NB4 (cell line): Measurements from ENCODE around the gene CNNM1.

Experiments used
- DNase-seq: peaks from one replicate; pipeline ENCODE4 v3.0.0; 2010; ENCODE audit warnings: low read depth
- H3K4me3 ChIP-seq: one replicate; pipeline ENCODE4 v1.5.1; 2011; ENCODE audit warnings: mild to moderate bottlenecking, low read depth, low read length, moderate library complexity
- MYC ChIP-seq: IDR thresholded peaks from 2 replicates; pipeline ENCODE4 v1.6.1; 2011; ENCODE audit warnings: low read depth, low read length
- POLR2A ChIP-seq: IDR thresholded peaks from 2 replicates; pipeline ENCODE4 v1.6.1; 2011; ENCODE audit warnings: mild to moderate bottlenecking; ENCODE audit not compliant: insufficient read length; ENCODE audit errors: extremely low read depth
- TF ChIP-seq, protein P1 (sequence below): IDR thresholded peaks from one replicate; pipeline ENCODE4 v1.5.1; 2012; ENCODE audit warnings: low read depth, low read length
- TF ChIP-seq, protein P2 (sequence below): IDR thresholded peaks from 2 replicates; pipeline ENCODE4 v1.6.1; 2011; ENCODE audit warnings: low read depth, low read length

CNNM1 gene

DNA sequence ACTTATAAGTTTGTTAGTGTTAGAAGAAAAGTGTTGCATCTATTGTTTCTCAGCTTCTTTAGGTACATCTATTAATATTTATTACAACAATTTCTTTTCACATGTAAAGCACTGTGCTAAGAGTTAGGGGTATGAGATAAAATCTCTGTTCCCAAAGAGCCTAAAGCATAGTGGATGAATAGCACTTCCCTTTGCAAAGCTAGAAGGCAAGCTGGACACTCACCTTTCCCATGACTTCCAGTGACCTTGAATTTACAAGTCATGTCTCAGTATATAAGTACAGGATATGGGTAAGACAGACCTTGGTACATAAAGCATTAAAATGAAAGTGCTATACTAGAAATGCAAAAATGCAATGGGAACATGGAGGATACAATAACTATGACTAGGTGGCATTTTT lies 8.7 kb downstream of the CNNM1 start:
- no peak for DNase-seq
- H3K4me3 ChIP-seq: no peak overlapping the region
- TF ChIP-seq, protein P1, sequence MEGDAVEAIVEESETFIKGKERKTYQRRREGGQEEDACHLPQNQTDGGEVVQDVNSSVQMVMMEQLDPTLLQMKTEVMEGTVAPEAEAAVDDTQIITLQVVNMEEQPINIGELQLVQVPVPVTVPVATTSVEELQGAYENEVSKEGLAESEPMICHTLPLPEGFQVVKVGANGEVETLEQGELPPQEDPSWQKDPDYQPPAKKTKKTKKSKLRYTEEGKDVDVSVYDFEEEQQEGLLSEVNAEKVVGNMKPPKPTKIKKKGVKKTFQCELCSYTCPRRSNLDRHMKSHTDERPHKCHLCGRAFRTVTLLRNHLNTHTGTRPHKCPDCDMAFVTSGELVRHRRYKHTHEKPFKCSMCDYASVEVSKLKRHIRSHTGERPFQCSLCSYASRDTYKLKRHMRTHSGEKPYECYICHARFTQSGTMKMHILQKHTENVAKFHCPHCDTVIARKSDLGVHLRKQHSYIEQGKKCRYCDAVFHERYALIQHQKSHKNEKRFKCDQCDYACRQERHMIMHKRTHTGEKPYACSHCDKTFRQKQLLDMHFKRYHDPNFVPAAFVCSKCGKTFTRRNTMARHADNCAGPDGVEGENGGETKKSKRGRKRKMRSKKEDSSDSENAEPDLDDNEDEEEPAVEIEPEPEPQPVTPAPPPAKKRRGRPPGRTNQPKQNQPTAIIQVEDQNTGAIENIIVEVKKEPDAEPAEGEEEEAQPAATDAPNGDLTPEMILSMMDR: no peak
- TF ChIP-seq POLR2A: no peak
- TF ChIP-seq, protein P2, sequence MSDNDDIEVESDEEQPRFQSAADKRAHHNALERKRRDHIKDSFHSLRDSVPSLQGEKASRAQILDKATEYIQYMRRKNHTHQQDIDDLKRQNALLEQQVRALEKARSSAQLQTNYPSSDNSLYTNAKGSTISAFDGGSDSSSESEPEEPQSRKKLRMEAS: no peak
- no peak for TF ChIP-seq MYC

DNA sequence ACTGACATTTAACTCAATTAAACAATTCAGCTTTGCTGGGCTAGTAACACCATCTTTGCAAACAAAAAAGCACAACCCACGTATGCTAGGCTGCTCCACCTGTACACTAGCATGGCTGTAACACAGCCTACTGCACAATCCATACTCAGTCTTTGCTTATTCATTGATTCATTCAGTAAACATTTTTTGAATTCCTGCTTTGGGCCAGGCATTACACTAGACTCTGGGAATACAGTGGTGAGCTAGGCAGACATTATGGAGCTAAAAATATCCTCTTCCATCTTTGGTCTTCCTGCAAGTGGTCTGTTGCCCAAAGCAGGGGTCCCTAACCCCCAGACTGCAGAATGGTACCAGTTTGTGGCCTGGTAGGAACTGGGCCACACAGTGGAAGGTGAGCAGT lies 9.9 kb downstream of the CNNM1 start:
- TF ChIP-seq, protein P1: no peak
- TF ChIP-seq MYC: no peak
- TF ChIP-seq, protein P2: no peak
- no peak for TF ChIP-seq POLR2A
- no peak overlapping the region for H3K4me3 ChIP-seq
- no peak for DNase-seq

DNA sequence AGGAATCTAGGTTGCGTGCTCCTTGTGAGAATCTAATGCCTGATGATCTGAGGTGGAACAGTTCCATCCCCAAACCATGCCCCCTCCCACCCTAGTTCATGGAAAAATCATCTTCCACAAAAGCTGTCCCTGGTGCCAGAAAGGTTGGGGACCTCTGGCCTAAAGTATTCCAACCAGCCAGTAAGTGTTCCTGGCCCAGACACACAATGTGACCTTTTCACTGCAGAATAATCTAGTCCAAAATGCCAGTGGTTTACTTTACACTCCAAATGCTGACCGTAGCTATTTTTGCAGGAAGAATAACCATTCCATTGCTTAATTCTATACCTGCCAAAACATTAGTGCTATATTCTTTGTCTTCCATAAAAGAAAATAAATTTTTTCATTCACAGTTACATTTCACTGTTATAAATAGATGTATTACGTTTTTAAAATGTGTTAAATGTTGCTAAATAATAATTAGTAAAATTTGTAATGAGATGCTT lies 10.4 kb downstream of the CNNM1 start:
- no peak for DNase-seq
- TF ChIP-seq POLR2A: no peak
- TF ChIP-seq, protein P2: no peak
- TF ChIP-seq, protein P1: no peak
- no peak for TF ChIP-seq MYC
- no peak overlapping the region for H3K4me3 ChIP-seq

DNA sequence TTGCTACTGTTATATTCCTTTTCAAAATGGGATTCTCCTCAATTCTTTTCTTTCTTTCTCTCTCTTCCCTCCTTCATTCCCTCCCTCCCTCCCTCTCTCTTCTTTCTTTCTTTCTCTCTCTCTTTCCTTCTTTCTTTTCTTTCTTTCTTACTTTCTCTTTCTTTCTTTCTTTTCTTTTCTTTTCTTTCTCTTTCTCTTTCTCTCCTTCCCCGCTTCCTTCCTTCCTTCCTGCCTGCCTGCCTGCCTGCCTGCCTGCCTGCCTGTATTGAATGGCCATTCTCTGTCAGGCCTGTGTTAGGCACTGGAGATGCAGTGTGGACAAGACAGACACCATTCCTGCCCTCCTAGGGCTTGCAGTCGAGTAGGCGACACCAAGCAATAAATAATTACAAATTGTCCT lies 11.5 kb downstream of the CNNM1 start:
- no peak for DNase-seq
- H3K4me3 ChIP-seq: no peak overlapping the region
- TF ChIP-seq POLR2A (no peak), MYC (no peak)
- TF ChIP-seq, protein P1: no peak
- TF ChIP-seq, protein P2: no peak

DNA sequence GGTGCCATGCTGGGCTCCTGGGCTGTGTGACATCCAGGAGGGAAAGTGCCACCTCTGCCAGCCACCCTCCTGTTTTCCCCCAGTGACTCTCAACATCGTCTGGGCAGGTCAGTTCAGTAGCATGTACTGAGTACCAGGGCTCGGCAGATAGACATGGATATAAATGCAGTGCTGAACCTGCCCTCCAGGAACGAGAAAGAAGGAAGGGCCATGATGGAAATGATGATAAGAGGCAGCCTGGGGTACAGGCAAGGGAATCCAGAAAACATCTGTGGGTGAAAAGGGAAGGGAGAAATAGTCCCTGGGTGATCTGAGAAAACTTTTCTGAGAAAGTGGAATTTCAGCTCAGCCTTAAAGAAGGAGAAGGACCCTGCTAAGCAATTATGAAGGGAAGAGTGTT lies 12.1 kb downstream of the CNNM1 start:
- TF ChIP-seq POLR2A (no peak), MYC (no peak)
- TF ChIP-seq, protein P1: no peak
- TF ChIP-seq, protein P2: no peak
- no peak for DNase-seq

More for the DNA sequence above, 12.1 kb downstream of the CNNM1 start:
- H3K4me3 ChIP-seq: no peak overlapping the region
